ENCODE results near the gene PARD3B.

The PARD3B gene

DNA sequence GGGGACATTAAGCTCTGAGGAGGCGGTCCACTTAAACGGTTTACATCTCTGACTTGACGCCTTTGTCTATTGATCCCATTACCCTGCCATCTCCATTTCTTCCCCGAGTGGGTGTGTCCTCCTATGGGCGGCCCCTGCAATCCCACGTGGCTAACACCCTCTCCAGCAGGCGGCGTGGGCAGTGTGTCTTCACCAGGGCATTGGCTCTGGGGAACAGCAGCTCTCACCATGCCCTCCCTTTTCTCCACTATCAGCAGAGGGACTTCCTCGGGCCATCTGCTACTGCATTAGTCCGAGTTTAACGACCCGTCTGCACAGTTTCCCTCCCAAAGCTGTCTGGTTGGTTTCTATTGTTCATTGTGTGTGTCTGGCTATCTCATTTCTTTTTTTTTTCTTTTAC is 625.1 kb downstream of the PARD3B start:
- H3K4me3 ChIP-seq (ENCODE audit: low read depth, low read length): no peak overlapping the region
- TF ChIP-seq POLR2A (IDR thresholded peaks at IDR 0.05; ENCODE audit: extremely low read depth, insufficient read length): no peak
- TF ChIP-seq, protein P1, sequence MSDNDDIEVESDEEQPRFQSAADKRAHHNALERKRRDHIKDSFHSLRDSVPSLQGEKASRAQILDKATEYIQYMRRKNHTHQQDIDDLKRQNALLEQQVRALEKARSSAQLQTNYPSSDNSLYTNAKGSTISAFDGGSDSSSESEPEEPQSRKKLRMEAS (IDR thresholded peaks at IDR 0.05; ENCODE audit: low read depth, low read length): no peak
- no peak for TF ChIP-seq CTCF (IDR thresholded peaks at IDR 0.05; ENCODE audit: low read depth, low read length)
- no peak for TF ChIP-seq MYC (IDR thresholded peaks at IDR 0.05; ENCODE audit: low read depth, low read length)
- DNase-seq (ENCODE audit: low read depth): no peak

- no peak overlapping the region for H3K4me3 ChIP-seq (ENCODE audit: low read depth, low read length)
- no peak for DNase-seq (ENCODE audit: low read depth)
- TF ChIP-seq MYC (IDR thresholded peaks at IDR 0.05; ENCODE audit: low read depth, low read length): no peak
- TF ChIP-seq, protein P1 (IDR thresholded peaks at IDR 0.05; ENCODE audit: low read depth, low read length): no peak
- no peak for TF ChIP-seq POLR2A (IDR thresholded peaks at IDR 0.05; ENCODE audit: extremely low read depth, insufficient read length)
- TF ChIP-seq CTCF (IDR thresholded peaks at IDR 0.05; ENCODE audit: low read depth, low read length): no peak
Measured at GRCh38 chr2:205171261-205171940, 626.1 kb downstream of the PARD3B start.

DNA sequence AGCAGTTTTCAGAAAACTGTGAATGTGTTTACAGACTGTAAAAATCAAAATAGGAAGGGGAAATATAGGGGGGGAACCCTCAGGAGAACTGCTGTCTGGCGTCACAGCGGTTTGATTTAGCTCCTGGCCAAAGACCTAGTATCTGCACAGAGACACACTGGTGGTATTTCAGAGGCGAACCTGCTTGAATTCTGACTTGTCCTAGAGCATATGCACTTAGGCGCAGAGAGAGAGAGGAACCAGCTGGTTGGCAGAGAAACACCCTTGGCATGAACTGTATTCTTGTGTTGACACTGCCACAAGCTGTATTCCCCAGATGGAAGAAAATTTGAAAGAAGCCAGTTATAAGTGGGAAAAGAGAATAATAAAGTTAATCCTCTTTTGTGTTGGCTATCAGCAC is 630.6 kb downstream of the PARD3B start:
- DNase-seq (ENCODE audit: low read depth): no peak
- TF ChIP-seq CTCF (IDR thresholded peaks at IDR 0.05; ENCODE audit: low read depth, low read length): no peak
- H3K4me3 ChIP-seq (ENCODE audit: low read depth, low read length): no peak overlapping the region

- DNase-seq (ENCODE audit: low read depth): no peak
- TF ChIP-seq, protein P1 (IDR thresholded peaks at IDR 0.05; ENCODE audit: low read depth, low read length): no peak
- TF ChIP-seq MYC (IDR thresholded peaks at IDR 0.05; ENCODE audit: low read depth, low read length) (no peak), POLR2A (IDR thresholded peaks at IDR 0.05; ENCODE audit: extremely low read depth, insufficient read length) (no peak), CTCF (IDR thresholded peaks at IDR 0.05; ENCODE audit: low read depth, low read length) (no peak)
- H3K4me3 ChIP-seq (ENCODE audit: low read depth, low read length): no peak overlapping the region
Measured at GRCh38 chr2:205176546-205176945, 631.3 kb downstream of the PARD3B start.

DNA sequence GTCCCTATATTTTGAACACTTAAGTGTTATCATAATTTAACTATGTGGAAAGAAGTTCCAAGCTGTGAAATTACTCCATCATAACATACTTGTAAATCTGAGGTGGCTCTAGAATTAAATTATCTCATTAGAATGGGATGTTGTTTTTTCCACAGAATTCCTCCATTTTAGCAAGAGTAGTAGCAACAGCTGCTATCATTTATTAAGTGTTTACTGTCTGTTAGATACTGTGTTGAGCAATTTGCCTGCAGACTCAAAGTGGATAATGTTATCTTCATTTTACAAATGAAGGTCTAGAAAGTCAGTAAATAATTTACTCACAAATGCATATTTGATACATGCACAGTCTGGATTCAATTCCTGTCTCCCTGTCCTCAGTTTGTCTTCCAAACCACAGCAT is 632.3 kb downstream of the PARD3B start:
- DNase-seq (ENCODE audit: low read depth): no peak
- H3K4me3 ChIP-seq (ENCODE audit: low read depth, low read length): no peak overlapping the region
- TF ChIP-seq MYC (IDR thresholded peaks at IDR 0.05; ENCODE audit: low read depth, low read length) (no peak), POLR2A (IDR thresholded peaks at IDR 0.05; ENCODE audit: extremely low read depth, insufficient read length) (no peak), CTCF (IDR thresholded peaks at IDR 0.05; ENCODE audit: low read depth, low read length) (no peak)
- TF ChIP-seq, protein P1 (IDR thresholded peaks at IDR 0.05; ENCODE audit: low read depth, low read length): no peak

GRCh38 chr2:205180730-205181129 is 635.5 kb downstream of the PARD3B start:
- no peak for DNase-seq (ENCODE audit: low read depth)
- TF ChIP-seq POLR2A (IDR thresholded peaks at IDR 0.05; ENCODE audit: extremely low read depth, insufficient read length) (no peak), MYC (IDR thresholded peaks at IDR 0.05; ENCODE audit: low read depth, low read length) (no peak), CTCF (IDR thresholded peaks at IDR 0.05; ENCODE audit: low read depth, low read length) (no peak)
- TF ChIP-seq, protein P1 (IDR thresholded peaks at IDR 0.05; ENCODE audit: low read depth, low read length): no peak
- no peak overlapping the region for H3K4me3 ChIP-seq (ENCODE audit: low read depth, low read length)
